Uterus (tissue), 4 donors: ENCODE data around the gene NCAPG2. TPM values are rescaled to one million over a fixed set of nuclear protein-coding genes. Genes with fewer than 3 reads are reported as not detected.
A peak's percentile ranks its signal among the peaks of the same experiment; 100 is the strongest.

Source experiments
- DNase-seq, 2 donors: peaks; one replicate each; pipeline ENCODE4 v3.0.0-alpha.2; 2019 to 2020
- H3K27ac ChIP-seq, 2 donors: fragments of 200-600 bp; sonication (generic); 1 replicate in 1 of 2; 2 replicates in 1 of 2; pipeline ENCODE4 v1.5.1; 2016 to 2018
- H3K27me3 ChIP-seq, 2 donors: fragments of 200-600 bp; sonication (generic); one replicate each; pipeline ENCODE4 v1.5.1; 2018 to 2019; ENCODE audit warnings: control low read depth in 1 of 2
- H3K36me3 ChIP-seq, 2 donors: fragments of 200-600 bp; sonication (generic); one replicate each; pipeline ENCODE4 v1.5.1; 2019; ENCODE audit warnings: control low read depth in 1 of 2
- H3K4me1 ChIP-seq, 2 donors: fragments of 200-600 bp; sonication (generic); one replicate each; pipeline ENCODE4 v1.5.1; 2018 to 2019; ENCODE audit warnings: control low read depth in 1 of 2
- H3K4me3 ChIP-seq, 2 donors: fragments of 200-600 bp; sonication (generic); 1 replicate in 1 of 2; 2 replicates in 1 of 2; pipeline ENCODE4 v1.5.1; 2018 to 2019; ENCODE audit warnings: mild to moderate bottlenecking in 1 of 2
- H3K9me3 ChIP-seq, 2 donors: fragments of 200-600 bp; sonication (generic); one replicate each; pipeline ENCODE4 v1.5.1; 2019; ENCODE audit warnings: control low read depth in 1 of 2
- POLR2A ChIP-seq, 2 donors: fragments of 450-650 bp; IDR thresholded peaks; one replicate each; pipeline ENCODE4 v1.6.1; 2016; ENCODE audit warnings: antibody characterized with exemption in 2 of 2, mild to moderate bottlenecking in 1 of 2, moderate library complexity in 1 of 2
- intact Hi-C: fragments of 100-400 bp; cut with DNase I; formaldehyde crosslinking; loops from one replicate; pipeline ENCODE4 v1.15.1; 2023; ENCODE audit warnings: low total_unique reads
- total RNA-seq, 4 donors: library from RNA; depleted of rRNA in 3 of 4; stranded (reverse); fragments of >200 nt in 3 of 4; gene quantifications; one replicate each; pipeline versions ENCODE4 v1.1.0 to v1.2.4, GENCODE V29; 2014 to 2023
- TF ChIP-seq, protein P1 (sequence below), 4 experiments: fragments of 200-600 bp in 2 of 4; fragments of 450-650 bp in 2 of 4; sonication (generic) in 2 of 4; IDR thresholded peaks; one replicate each; pipeline ENCODE4 v1.5.1; 2016 to 2019; ENCODE audit warnings: antibody characterized with exemption in 4 of 4, mild to moderate bottlenecking in 2 of 4, moderate library complexity in 1 of 4
- donor health status: DM: yes; HTN: yes; CAD: no.

Gene NCAPG2
- total RNA-seq, 4 donors from 2014 or later = 0.51 to 36.0 (median 7.8) TPM

DNA sequence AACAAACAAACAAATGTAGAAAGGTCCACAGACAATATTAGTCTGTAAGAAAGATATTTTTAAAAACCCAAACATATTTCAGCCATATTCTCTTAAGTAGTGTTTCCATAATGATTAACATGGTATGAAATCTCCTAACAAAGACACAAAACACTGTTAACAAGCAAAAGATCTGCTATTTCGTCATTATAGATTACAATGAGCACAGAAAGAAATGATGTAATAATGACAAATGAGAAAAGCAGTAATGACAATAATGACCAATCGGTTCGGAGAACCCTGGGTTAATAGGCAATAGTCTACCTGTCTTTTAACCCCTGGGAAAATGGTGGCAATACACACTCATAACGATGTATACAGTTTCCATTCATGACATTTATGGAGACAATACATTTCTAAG is 39.5 kb upstream of the NCAPG2 start:
- no peaks in the 10 kb centered on the region for H3K36me3 ChIP-seq
- DNase-seq = no peak
- no peak overlapping the region for H3K27ac ChIP-seq
- H3K9me3 ChIP-seq = no peaks in the 10 kb centered on the region
- no peaks in the 10 kb centered on the region for H3K27me3 ChIP-seq
- intact Hi-C loops = no loop called here
- no peak overlapping the region for H3K4me3 ChIP-seq
- no peaks in the 10 kb centered on the region for H3K4me1 ChIP-seq
- TF ChIP-seq POLR2A (IDR thresholded peaks at IDR 0.05) = no peak
- TF ChIP-seq, protein P1, sequence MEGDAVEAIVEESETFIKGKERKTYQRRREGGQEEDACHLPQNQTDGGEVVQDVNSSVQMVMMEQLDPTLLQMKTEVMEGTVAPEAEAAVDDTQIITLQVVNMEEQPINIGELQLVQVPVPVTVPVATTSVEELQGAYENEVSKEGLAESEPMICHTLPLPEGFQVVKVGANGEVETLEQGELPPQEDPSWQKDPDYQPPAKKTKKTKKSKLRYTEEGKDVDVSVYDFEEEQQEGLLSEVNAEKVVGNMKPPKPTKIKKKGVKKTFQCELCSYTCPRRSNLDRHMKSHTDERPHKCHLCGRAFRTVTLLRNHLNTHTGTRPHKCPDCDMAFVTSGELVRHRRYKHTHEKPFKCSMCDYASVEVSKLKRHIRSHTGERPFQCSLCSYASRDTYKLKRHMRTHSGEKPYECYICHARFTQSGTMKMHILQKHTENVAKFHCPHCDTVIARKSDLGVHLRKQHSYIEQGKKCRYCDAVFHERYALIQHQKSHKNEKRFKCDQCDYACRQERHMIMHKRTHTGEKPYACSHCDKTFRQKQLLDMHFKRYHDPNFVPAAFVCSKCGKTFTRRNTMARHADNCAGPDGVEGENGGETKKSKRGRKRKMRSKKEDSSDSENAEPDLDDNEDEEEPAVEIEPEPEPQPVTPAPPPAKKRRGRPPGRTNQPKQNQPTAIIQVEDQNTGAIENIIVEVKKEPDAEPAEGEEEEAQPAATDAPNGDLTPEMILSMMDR (IDR thresholded peaks at IDR 0.05) = no peak

DNA sequence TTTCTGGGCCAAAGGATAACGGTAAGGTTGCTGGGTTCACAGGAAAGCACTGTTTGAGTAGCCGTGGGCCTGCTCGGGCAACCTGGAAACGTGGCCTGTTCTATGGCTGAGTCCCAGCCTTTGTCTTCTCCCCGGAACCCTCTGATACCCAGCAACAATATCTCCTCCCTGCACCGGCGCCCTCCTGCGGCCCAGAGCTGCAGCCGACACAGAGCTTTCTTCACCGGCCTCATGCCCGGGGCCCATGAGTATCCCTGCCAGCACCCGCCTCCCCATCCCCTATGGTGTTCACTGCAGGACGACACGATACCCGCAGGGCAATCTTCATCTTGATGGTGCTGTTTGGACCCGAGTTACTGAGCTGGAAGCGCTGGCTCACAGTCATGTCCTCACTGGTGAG is 38.6 kb upstream of the NCAPG2 start:
- Histone ChIP-seq H3K27ac (no peak overlapping the region), H3K36me3 (no peaks in the 10 kb centered on the region), H3K4me1 (no peaks in the 10 kb centered on the region), H3K9me3 (no peaks in the 10 kb centered on the region), H3K4me3 (no peak overlapping the region), H3K27me3 (no peaks in the 10 kb centered on the region)
- TF ChIP-seq POLR2A (IDR thresholded peaks at IDR 0.05) = no peak
- TF ChIP-seq, protein P1 (IDR thresholded peaks at IDR 0.05) = no peak
- intact Hi-C loops = no loop called here
- no peak for DNase-seq

DNA sequence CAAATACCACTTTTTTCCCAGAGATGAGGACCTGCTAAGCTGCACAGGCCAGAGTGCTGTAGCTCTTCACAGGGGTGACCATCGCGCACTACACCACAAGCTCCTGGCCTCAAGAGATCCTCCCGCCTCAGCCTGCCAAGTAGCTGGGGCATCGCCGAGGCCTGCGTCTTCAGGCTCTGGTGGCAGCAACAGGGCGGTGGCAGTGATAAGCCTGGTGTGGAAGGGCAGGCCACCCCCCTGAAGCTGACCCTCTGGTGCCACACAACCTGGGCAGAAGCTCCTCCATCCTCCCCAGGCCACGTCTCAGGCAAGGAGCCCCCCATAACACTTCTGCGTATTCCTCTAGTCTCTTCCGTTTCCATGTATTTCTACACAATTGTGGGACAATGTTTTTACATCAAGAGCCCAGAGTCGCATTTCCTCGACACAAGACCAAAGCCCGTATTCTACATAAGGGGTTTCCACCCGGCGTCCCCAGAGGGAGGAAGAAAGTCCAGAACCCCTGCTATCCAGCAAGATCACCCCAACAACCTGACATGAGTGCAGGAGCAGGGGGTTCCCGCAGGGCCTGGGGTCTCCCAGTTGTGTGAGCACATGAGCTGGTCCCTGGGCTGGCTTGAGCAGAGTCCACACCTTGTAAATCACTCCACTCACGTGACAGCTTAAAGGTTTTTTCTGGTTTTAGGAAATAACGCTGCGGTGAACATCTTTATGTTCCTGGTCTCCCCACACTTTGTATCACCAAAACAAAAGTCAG is 37.6 kb upstream of the NCAPG2 start:
- H3K27ac ChIP-seq = no peak overlapping the region
- H3K36me3 ChIP-seq = no peaks in the 10 kb centered on the region
- no peak overlapping the region for H3K4me3 ChIP-seq
- no peaks in the 10 kb centered on the region for H3K27me3 ChIP-seq
- H3K4me1 ChIP-seq = no peaks in the 10 kb centered on the region
- H3K9me3 ChIP-seq = no peaks in the 10 kb centered on the region
- no peak for DNase-seq
- intact Hi-C loops = no loop called here
- TF ChIP-seq, protein P1 (IDR thresholded peaks at IDR 0.05) = no peak
- no peak for TF ChIP-seq POLR2A (IDR thresholded peaks at IDR 0.05)

DNA sequence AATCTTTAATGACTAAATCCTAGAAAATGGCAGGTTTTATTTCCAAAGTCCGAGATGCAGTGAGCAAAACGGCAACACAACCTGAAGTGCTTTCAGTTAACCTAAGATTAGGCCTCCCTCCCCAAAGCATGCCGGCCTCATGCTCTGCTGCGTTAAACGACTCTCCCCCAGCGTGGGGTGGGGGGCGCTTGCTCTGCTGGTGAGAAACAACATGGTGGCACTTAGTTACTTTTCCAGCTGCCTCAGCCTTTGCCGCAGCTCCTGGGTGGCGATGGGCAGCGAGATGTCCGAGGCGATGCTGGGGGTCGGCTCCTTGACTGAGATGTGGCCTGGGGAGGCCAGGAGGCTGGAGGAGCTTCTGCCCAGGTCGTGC is 36.7 kb upstream of the NCAPG2 start:
- TF ChIP-seq, protein P1 (IDR thresholded peaks at IDR 0.05) = no peak
- no peak for TF ChIP-seq POLR2A (IDR thresholded peaks at IDR 0.05)
- Histone ChIP-seq H3K27me3 (no peaks in the 10 kb centered on the region), H3K4me3 (no peak overlapping the region), H3K9me3 (no peaks in the 10 kb centered on the region), H3K4me1 (no peaks in the 10 kb centered on the region), H3K27ac (peak overlapping the region; percentile 38 to 45), H3K36me3 (no peaks in the 10 kb centered on the region)
- intact Hi-C loops = no loop called here
- no peak for DNase-seq

DNA sequence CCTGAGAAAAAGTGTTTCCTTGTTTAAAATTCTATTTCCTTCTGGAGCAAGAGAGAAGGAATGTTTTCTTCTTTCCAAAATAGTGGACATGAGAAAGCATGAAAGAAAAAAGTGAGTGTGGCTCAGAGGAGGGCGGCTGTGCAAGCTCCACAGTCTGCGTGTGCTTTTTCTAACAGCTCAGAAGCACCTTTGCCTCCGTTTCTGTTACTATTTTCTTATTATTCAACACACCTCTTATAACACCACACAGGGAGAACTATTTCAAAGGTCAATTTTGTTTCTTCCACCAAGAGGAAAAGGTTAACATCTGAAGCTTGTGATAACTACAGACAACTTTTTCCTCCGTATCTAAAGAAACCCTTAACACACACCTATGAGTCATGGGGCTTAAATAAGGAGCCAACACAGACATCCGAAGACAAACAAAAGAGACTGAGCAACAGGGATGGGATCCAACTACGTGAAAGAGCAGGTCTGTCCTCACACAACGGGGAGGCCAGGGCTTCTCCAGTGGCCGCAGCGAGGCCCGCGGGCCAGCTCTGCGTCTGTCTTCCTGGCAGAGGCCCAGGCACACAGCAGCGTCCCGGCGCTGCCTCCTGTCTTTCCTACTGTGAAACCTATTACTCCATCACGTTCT is 36.2 kb upstream of the NCAPG2 start:
- intact Hi-C loops = no loop called here
- TF ChIP-seq, protein P1 (IDR thresholded peaks at IDR 0.05) = no peak
- no peak for TF ChIP-seq POLR2A (IDR thresholded peaks at IDR 0.05)
- Histone ChIP-seq H3K27ac (peak overlapping the region; percentile 38 to 45), H3K36me3 (no peaks in the 10 kb centered on the region), H3K4me3 (no peak overlapping the region), H3K27me3 (no peaks in the 10 kb centered on the region), H3K4me1 (no peaks in the 10 kb centered on the region), H3K9me3 (no peaks in the 10 kb centered on the region)
- peak; percentile 30 to 69 for DNase-seq
